PC-3 (cell line): ENCODE results near the gene RBM20. TPM values are rescaled to one million over a fixed set of nuclear protein-coding genes. Genes with fewer than 3 reads are reported as not detected.

Experiments used
- ATAC-seq: fragments of 200-7000 bp; cut with Tn5 transposase; 2 replicates; pipeline ENCODE4 v1.9.1; 2020; ENCODE audit warnings: mild to moderate bottlenecking, moderate library complexity
- BruUV-seq: library from RNA; stranded (reverse); fragments of 400-500 nt; replicated peaks from 2 replicates; lab custom pipeline; 2021; lab: Mats Ljungman, UMichigan
- CTCF ChIA-PET: fragments of 300-600 bp; sonication (Branson Sonifier 250); formaldehyde crosslinking; loops from one replicate; lab custom pipeline; 2022; ENCODE audit warnings: antibody characterized with exemption; lab: Charles Lee
- POLR2A ChIA-PET: fragments of 300-600 bp; sonication (Branson Sonifier 250); formaldehyde crosslinking; loops from one replicate; lab custom pipeline; 2022; ENCODE audit warnings: antibody characterized with exemption; ENCODE audit not compliant: unreplicated experiment; lab: Charles Lee
- DNase-seq: peaks from one replicate; pipeline ENCODE4 v3.0.0-alpha.2; 2015
- H2AFZ ChIP-seq: fragments of 300-600 bp; sonication (generic); 2 replicates; pipeline ENCODE4 v1.6.0; 2016; ENCODE audit warnings: antibody characterized with exemption, low read length
- H3F3A ChIP-seq: fragments of 300-600 bp; sonication (generic); one replicate; pipeline ENCODE4 v1.6.0; 2017; ENCODE audit warnings: antibody characterized with exemption, low read length, control low read depth, mild to moderate bottlenecking; ENCODE audit not compliant: unreplicated experiment
- H3K27ac ChIP-seq: fragments of 300-600 bp; sonication (generic); 2 replicates; pipeline ENCODE4 v1.5.1; 2016; ENCODE audit warnings: mild to moderate bottlenecking, low read length
- H3K27me3 ChIP-seq: fragments of 300-600 bp; sonication (generic); 2 replicates; pipeline ENCODE4 v1.6.1; 2016; ENCODE audit warnings: low read length, mixed read lengths
- H3K36me3 ChIP-seq: fragments of 300-600 bp; sonication (generic); 2 replicates; pipeline ENCODE4 v1.6.1; 2016; ENCODE audit warnings: low read depth, mixed run types, low read length, mixed read lengths
- H3K4me1 ChIP-seq: fragments of 300-600 bp; sonication (generic); 2 replicates; pipeline ENCODE4 v1.5.1; 2016; ENCODE audit warnings: low read length; ENCODE audit not compliant: insufficient read depth
- H3K4me2 ChIP-seq: fragments of 300-600 bp; sonication (generic); 2 replicates; pipeline ENCODE4 v1.6.0; 2016; ENCODE audit warnings: low read length
- H3K4me3 ChIP-seq: fragments of 300-600 bp; sonication (generic); 2 replicates; pipeline ENCODE4 v1.5.1; 2016; ENCODE audit warnings: mild to moderate bottlenecking, low read length, mixed read lengths
- H3K79me2 ChIP-seq: fragments of 300-600 bp; sonication (generic); 2 replicates; pipeline ENCODE4 v1.6.1; 2017; ENCODE audit warnings: low read length, mixed read lengths
- H3K9ac ChIP-seq: fragments of 300-600 bp; sonication (generic); 2 replicates; pipeline ENCODE4 v1.6.0; 2016; ENCODE audit warnings: mild to moderate bottlenecking, low read length
- H3K9me2 ChIP-seq: fragments of 300-600 bp; sonication (generic); replicated peaks from 2 replicates; pipeline ENCODE4 v1.6.1; 2016; ENCODE audit warnings: mixed run types, low read length, mixed read lengths
- H3K9me3 ChIP-seq: fragments of 300-600 bp; sonication (generic); 2 replicates; pipeline ENCODE4 v1.6.1; 2016; ENCODE audit warnings: low read length, mixed read lengths
- H4K20me1 ChIP-seq: fragments of 300-600 bp; sonication (generic); 2 replicates; pipeline ENCODE4 v1.6.1; 2016; ENCODE audit warnings: low read length, mixed read lengths
- EZH2 ChIP-seq: fragments of 300-600 bp; sonication (generic); IDR thresholded peaks from one replicate; pipeline ENCODE4 v1.6.1; 2017; ENCODE audit warnings: antibody characterized with exemption, mild to moderate bottlenecking, low read length; ENCODE audit not compliant: unreplicated experiment
- EZH2phosphoT487 ChIP-seq: fragments of 300-600 bp; sonication (generic); IDR thresholded peaks from 2 replicates; pipeline ENCODE4 v1.6.1; 2018; ENCODE audit warnings: mild to moderate bottlenecking, antibody characterized with exemption, low read length, borderline replicate concordance
- intact Hi-C: fragments of 100-400 bp; cut with micrococcal nuclease; formaldehyde crosslinking; loops from 2 replicates; pipeline ENCODE4 v1.9.0; 2023
- total RNA-seq: library from RNA; depleted of rRNA; stranded (reverse); fragments of >200 nt; gene quantifications from 2 replicates; pipeline ENCODE4 v1.2.3, GENCODE V29; 2014
- TF ChIP-seq, protein P1 (sequence below): fragments of 300-600 bp; sonication (generic); conservative IDR thresholded peaks from 2 replicates; pipeline ENCODE4 v1.5.1; 2017; ENCODE audit warnings: antibody characterized with exemption, low read depth, mild to moderate bottlenecking, low read length

RBM20 gene
- total RNA-seq, 1 experiment from 2014 or later = 0.40 TPM

GRCh38 chr10:110824152-110824441, 180.0 kb downstream of the RBM20 start:
- DNase-seq (no peak), ATAC-seq (no peak)
- no peak overlapping the region for H3K9ac ChIP-seq
- no TSS peak for BruUV-seq
- no peak overlapping the region for H3K27ac ChIP-seq
- ChIA-PET CTCF (no interaction called here), POLR2A (no interaction called here)
- no peaks in the 10 kb centered on the region for H3K27me3 ChIP-seq
- no peak overlapping the region for H3K4me3 ChIP-seq
- no peaks in the 10 kb centered on the region for H3F3A ChIP-seq
- H3K9me3 ChIP-seq = no peaks in the 10 kb centered on the region
- no peaks in the 10 kb centered on the region for H4K20me1 ChIP-seq
- no peak overlapping the region for H2AFZ ChIP-seq
- H3K79me2 ChIP-seq = no peaks in the 10 kb centered on the region
- no peaks in the 10 kb centered on the region for H3K9me2 ChIP-seq
- intact Hi-C loops = loop anchor here (5.0 kb wide), 1 partner anchor 43 kb away; no protein-coding TSS in a partner anchor
- TF ChIP-seq EZH2phosphoT487 = no peak
- TF ChIP-seq EZH2 = no peak
- TF ChIP-seq, protein P1, sequence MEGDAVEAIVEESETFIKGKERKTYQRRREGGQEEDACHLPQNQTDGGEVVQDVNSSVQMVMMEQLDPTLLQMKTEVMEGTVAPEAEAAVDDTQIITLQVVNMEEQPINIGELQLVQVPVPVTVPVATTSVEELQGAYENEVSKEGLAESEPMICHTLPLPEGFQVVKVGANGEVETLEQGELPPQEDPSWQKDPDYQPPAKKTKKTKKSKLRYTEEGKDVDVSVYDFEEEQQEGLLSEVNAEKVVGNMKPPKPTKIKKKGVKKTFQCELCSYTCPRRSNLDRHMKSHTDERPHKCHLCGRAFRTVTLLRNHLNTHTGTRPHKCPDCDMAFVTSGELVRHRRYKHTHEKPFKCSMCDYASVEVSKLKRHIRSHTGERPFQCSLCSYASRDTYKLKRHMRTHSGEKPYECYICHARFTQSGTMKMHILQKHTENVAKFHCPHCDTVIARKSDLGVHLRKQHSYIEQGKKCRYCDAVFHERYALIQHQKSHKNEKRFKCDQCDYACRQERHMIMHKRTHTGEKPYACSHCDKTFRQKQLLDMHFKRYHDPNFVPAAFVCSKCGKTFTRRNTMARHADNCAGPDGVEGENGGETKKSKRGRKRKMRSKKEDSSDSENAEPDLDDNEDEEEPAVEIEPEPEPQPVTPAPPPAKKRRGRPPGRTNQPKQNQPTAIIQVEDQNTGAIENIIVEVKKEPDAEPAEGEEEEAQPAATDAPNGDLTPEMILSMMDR = no peak
- H3K36me3 ChIP-seq = no peaks in the 10 kb centered on the region
- H3K4me1 ChIP-seq = peaks cover 12% of the 10 kb centered on the region
- H3K4me2 ChIP-seq = no peak overlapping the region

DNA sequence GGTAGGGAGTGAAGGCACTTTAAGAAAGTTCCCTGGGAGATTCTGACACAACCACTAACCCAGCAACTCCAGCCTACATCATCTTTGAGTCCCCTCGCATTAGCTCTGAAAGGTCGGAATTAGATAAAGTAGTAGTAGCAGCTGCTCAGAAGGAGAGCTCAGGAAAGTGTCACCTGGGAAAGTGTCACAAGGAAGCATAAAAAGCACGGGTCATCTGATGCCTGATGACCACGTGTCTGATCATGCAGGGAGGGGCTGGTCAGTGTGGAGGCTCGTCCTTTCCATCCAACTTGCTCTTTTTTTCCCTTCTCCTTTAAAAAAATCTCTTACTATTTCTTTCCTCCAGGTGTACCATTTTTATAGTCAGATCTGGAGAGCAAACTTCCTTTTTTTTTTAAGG, 180.5 kb downstream of the RBM20 start:
- Histone ChIP-seq H4K20me1 (no peaks in the 10 kb centered on the region), H3K27me3 (no peaks in the 10 kb centered on the region), H3F3A (no peaks in the 10 kb centered on the region), H3K9me3 (no peaks in the 10 kb centered on the region), H3K79me2 (no peaks in the 10 kb centered on the region), H2AFZ (no peak overlapping the region), H3K9me2 (no peaks in the 10 kb centered on the region), H3K27ac (no peak overlapping the region), H3K36me3 (no peaks in the 10 kb centered on the region), H3K4me1 (peaks cover 9% of the 10 kb centered on the region), H3K4me3 (no peak overlapping the region), H3K9ac (no peak overlapping the region), H3K4me2 (no peak overlapping the region)
- ChIA-PET CTCF (no interaction called here), POLR2A (no interaction called here)
- no peak for ATAC-seq
- DNase-seq = no peak
- TF ChIP-seq, protein P1 = no peak
- TF ChIP-seq EZH2phosphoT487 (no peak), EZH2 (no peak)
- no TSS peak for BruUV-seq
- intact Hi-C loops = loop anchor here (5.0 kb wide), 1 partner anchor 43 kb away; no protein-coding TSS in a partner anchor

DNA sequence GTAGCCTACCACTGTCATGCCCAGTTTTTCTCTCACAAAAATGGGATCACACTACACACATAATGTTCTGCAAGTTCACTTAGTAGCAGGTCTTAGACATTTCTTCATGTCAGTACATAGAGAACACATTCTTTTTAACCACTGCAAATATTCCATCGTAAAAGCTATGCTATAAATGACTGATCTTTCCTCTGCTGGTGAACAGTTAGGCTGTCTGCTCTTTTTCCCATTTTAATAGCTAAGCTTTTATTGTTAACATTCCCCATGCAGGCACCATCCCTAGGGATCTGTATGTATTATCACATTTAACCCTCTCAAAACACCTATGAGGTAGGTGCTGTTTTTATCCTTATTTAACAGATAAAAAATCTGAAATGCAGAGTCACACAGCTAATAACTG, 181.4 kb downstream of the RBM20 start:
- Histone ChIP-seq H3K9ac (no peak overlapping the region), H3K36me3 (no peaks in the 10 kb centered on the region), H3K4me2 (no peak overlapping the region), H3K79me2 (no peaks in the 10 kb centered on the region), H3K4me3 (no peak overlapping the region), H3K27ac (no peak overlapping the region), H3K4me1 (peaks cover 9% of the 10 kb centered on the region), H3F3A (no peaks in the 10 kb centered on the region), H3K27me3 (no peaks in the 10 kb centered on the region), H4K20me1 (no peaks in the 10 kb centered on the region), H3K9me3 (no peaks in the 10 kb centered on the region), H2AFZ (no peak overlapping the region), H3K9me2 (no peaks in the 10 kb centered on the region)
- POLR2A ChIA-PET = no interaction called here
- DNase-seq = no peak
- no peak for ATAC-seq
- intact Hi-C loops = no loop called here
- TF ChIP-seq EZH2 = no peak
- TF ChIP-seq EZH2phosphoT487 = no peak
- TF ChIP-seq, protein P1 = no peak
- CTCF ChIA-PET = no interaction called here
- no TSS peak for BruUV-seq
